ENCODE results near the gene AKAP8L.
"Not testable (repeated sequence)": the region's sequence is repeated elsewhere in the genome, so short reads cannot be mapped to it uniquely, and the experiment has no call there.

The AKAP8L gene

GRCh38 chr19:15419413-15420025, 731 bp upstream of the AKAP8L start:
- Mint-ChIP-seq H3K36me3 (ENCODE audit: low read depth) (peaks cover 41% of the 10 kb centered on the region), H3K27ac (peak overlapping the region; percentile 95 to 99 (median 99)), H3K4me3 (peak overlapping the region; percentile 94 to 100 (median 98)), H3K4me1 (peaks cover 58% of the 10 kb centered on the region), H3K27me3 (ENCODE audit: low read depth) (no peaks in the 10 kb centered on the region), H3K9me3 (no peaks in the 10 kb centered on the region)
- peak in 1 of 3 experiments; percentile 16 for TF ChIP-seq CTCF (IDR thresholded peaks at IDR 0.05; ENCODE audit: unreplicated experiment in 3 of 3)

GRCh38 chr19:15418231-15418578, 583 bp downstream of the AKAP8L start:
- Mint-ChIP-seq H3K4me3 (peak overlapping the region; percentile 94 to 100 (median 98)), H3K27ac (peak overlapping the region; percentile 95 to 99 (median 98)), H3K4me1 (peaks cover 65% of the 10 kb centered on the region), H3K9me3 (no peaks in the 10 kb centered on the region), H3K36me3 (ENCODE audit: low read depth) (peaks cover 33% of the 10 kb centered on the region), H3K27me3 (ENCODE audit: low read depth) (no peaks in the 10 kb centered on the region)
- TF ChIP-seq CTCF (IDR thresholded peaks at IDR 0.05; ENCODE audit: unreplicated experiment in 3 of 3) = no peak

- peak overlapping the region; percentile 95 to 99 (median 98) for H3K27ac Mint-ChIP-seq
- peaks cover 70% of the 10 kb centered on the region for H3K4me1 Mint-ChIP-seq
- no peaks in the 10 kb centered on the region for H3K27me3 Mint-ChIP-seq (ENCODE audit: low read depth)
- H3K4me3 Mint-ChIP-seq = peak overlapping the region; percentile 94 to 100 (median 98)
- peaks cover 31% of the 10 kb centered on the region for H3K36me3 Mint-ChIP-seq (ENCODE audit: low read depth)
- no peaks in the 10 kb centered on the region for H3K9me3 Mint-ChIP-seq
- no peak for TF ChIP-seq CTCF (IDR thresholded peaks at IDR 0.05; ENCODE audit: unreplicated experiment in 3 of 3)
These were observed 1.1 kb downstream of the AKAP8L start for GRCh38 chr19:15417699-15418098.

- peak overlapping the region in 2 of 3 experiments; percentile 28 to 30 for H3K4me3 Mint-ChIP-seq
- no peaks in the 10 kb centered on the region for H3K9me3 Mint-ChIP-seq
- peak overlapping the region; percentile 54 to 77 (median 76) for H3K27ac Mint-ChIP-seq
- peaks cover 33% of the 10 kb centered on the region for H3K36me3 Mint-ChIP-seq (ENCODE audit: low read depth)
- peaks cover 39% of the 10 kb centered on the region for H3K4me1 Mint-ChIP-seq
- TF ChIP-seq CTCF (IDR thresholded peaks at IDR 0.05; ENCODE audit: unreplicated experiment in 3 of 3) = no peak
- no peaks in the 10 kb centered on the region for H3K27me3 Mint-ChIP-seq (ENCODE audit: low read depth)
These were observed 6.0 kb downstream of the AKAP8L start for GRCh38 chr19:15412832-15413231.

GRCh38 chr19:15411351-15411750, 7.4 kb downstream of the AKAP8L start:
- H3K4me3 Mint-ChIP-seq; H3K27me3 Mint-ChIP-seq (ENCODE audit: low read depth); H3K9me3 Mint-ChIP-seq: not testable (repeated sequence)
- Mint-ChIP-seq H3K36me3 (ENCODE audit: low read depth) (peaks cover 28% of the 10 kb centered on the region), H3K4me1 (peaks cover 25% of the 10 kb centered on the region), H3K27ac (peak overlapping the region in 1 of 3 experiments; percentile 60)

- Mint-ChIP-seq H3K36me3 (ENCODE audit: low read depth) (peaks cover 44% of the 10 kb centered on the region), H3K9me3 (no peaks in the 10 kb centered on the region), H3K27ac (peak overlapping the region in 2 of 3 experiments; percentile 47 to 51)
These were observed 14.0 kb downstream of the AKAP8L start for GRCh38 chr19:15404780-15405211.

More at GRCh38 chr19:15404780-15405211, 14.0 kb downstream of the AKAP8L start:
- no peak for TF ChIP-seq CTCF (IDR thresholded peaks at IDR 0.05; ENCODE audit: unreplicated experiment in 3 of 3)
- H3K4me1 Mint-ChIP-seq = peaks cover 22% of the 10 kb centered on the region
- no peak overlapping the region for H3K4me3 Mint-ChIP-seq
- H3K27me3 Mint-ChIP-seq (ENCODE audit: low read depth) = no peaks in the 10 kb centered on the region
